Ectodermal cell (in vitro differentiated cells): Measurements from ENCODE around the gene RPTOR.

Experiments used
- H3K27ac ChIP-seq: 2 replicates; pipeline ENCODE4 v1.7.0; 2013; ENCODE audit warnings: mild to moderate bottlenecking, low read depth, low read length; ENCODE audit not compliant: insufficient read depth, poor library complexity, severe bottlenecking
- H3K27me3 ChIP-seq: 2 replicates; pipeline ENCODE4 v1.7.0; 2013; ENCODE audit warnings: mild to moderate bottlenecking, low read length; ENCODE audit not compliant: insufficient read depth, control insufficient read depth, poor library complexity, severe bottlenecking
- H3K36me3 ChIP-seq: one replicate; pipeline ENCODE4 v1.7.0; 2013; ENCODE audit warnings: low read length; ENCODE audit not compliant: control insufficient read depth, insufficient read depth
- H3K4me1 ChIP-seq: one replicate; pipeline ENCODE4 v1.7.0; 2013; ENCODE audit warnings: low read length; ENCODE audit not compliant: control insufficient read depth, insufficient read depth
- H3K4me3 ChIP-seq: 2 replicates; pipeline ENCODE4 v1.7.0; 2013; ENCODE audit warnings: low read depth, low read length, control low read depth; ENCODE audit not compliant: insufficient read depth
- H3K9me3 ChIP-seq: 2 replicates; pipeline ENCODE4 v1.7.0; 2013; ENCODE audit warnings: mild to moderate bottlenecking, low read length, moderate library complexity; ENCODE audit not compliant: control insufficient read depth
- WGBS, 2 experiments: methylation state at CpG; one replicate each; pipeline ENCODE4 v1.1.7; 2013; ENCODE audit warnings: missing lambda C conversion rate in 2 of 2; 5-methylcytosine and 5-hydroxymethylcytosine counted together

The RPTOR gene

GRCh38 chr17:80552523-80552922 is 7.9 kb downstream of the RPTOR start:
- H3K36me3 ChIP-seq: no peaks in the 10 kb centered on the region
- no peak overlapping the region for H3K27ac ChIP-seq
- 0 to 42% methylated on average over 1 to 2 of the region's 2 CpGs for WGBS, 2 experiments
- H3K9me3 ChIP-seq: no peaks in the 10 kb centered on the region
- no peaks in the 10 kb centered on the region for H3K27me3 ChIP-seq
- H3K4me1 ChIP-seq: no peaks in the 10 kb centered on the region
- no peak overlapping the region for H3K4me3 ChIP-seq

GRCh38 chr17:80555266-80555665 is 10.6 kb downstream of the RPTOR start:
- no peaks in the 10 kb centered on the region for H3K4me1 ChIP-seq
- WGBS, 2 experiments: 94 to 98% methylated on average over 6 to 7 of the region's 7 CpGs
- H3K36me3 ChIP-seq: no peaks in the 10 kb centered on the region
- no peaks in the 10 kb centered on the region for H3K27me3 ChIP-seq
- H3K4me3 ChIP-seq: no peak overlapping the region
- H3K27ac ChIP-seq: no peak overlapping the region
- no peaks in the 10 kb centered on the region for H3K9me3 ChIP-seq

GRCh38 chr17:80558046-80558445 is 13.4 kb downstream of the RPTOR start:
- H3K27ac ChIP-seq: no peak overlapping the region
- no peak overlapping the region for H3K4me3 ChIP-seq
- WGBS, 2 experiments: 93 to 94% methylated on average over 6 of the region's 6 CpGs
- no peaks in the 10 kb centered on the region for H3K4me1 ChIP-seq
- H3K9me3 ChIP-seq: no peaks in the 10 kb centered on the region
- peaks cover 4% of the 10 kb centered on the region for H3K27me3 ChIP-seq
- no peaks in the 10 kb centered on the region for H3K36me3 ChIP-seq

GRCh38 chr17:80559825-80560251 is 15.2 kb downstream of the RPTOR start:
- peaks cover 22% of the 10 kb centered on the region for H3K27me3 ChIP-seq
- H3K27ac ChIP-seq: no peak overlapping the region
- WGBS, 2 experiments: 76 to 77% methylated on average over 6 of the region's 6 CpGs

GRCh38 chr17:80561541-80562114 is 17.0 kb downstream of the RPTOR start:
- Histone ChIP-seq H3K27me3 (peaks cover 40% of the 10 kb centered on the region), H3K27ac (no peak overlapping the region), H3K4me3 (no peak overlapping the region), H3K36me3 (no peaks in the 10 kb centered on the region), H3K9me3 (no peaks in the 10 kb centered on the region), H3K4me1 (peaks cover 12% of the 10 kb centered on the region)
- WGBS, 2 experiments: 93 to 96% methylated on average over 4 of the region's 4 CpGs

More at GRCh38 chr17:80559825-80560251, 15.2 kb downstream of the RPTOR start:
- Histone ChIP-seq H3K36me3 (no peaks in the 10 kb centered on the region), H3K4me3 (no peak overlapping the region), H3K9me3 (no peaks in the 10 kb centered on the region), H3K4me1 (no peaks in the 10 kb centered on the region)

GRCh38 chr17:80564545-80564944 is 19.9 kb downstream of the RPTOR start:
- Histone ChIP-seq H3K27me3 (peaks cover 55% of the 10 kb centered on the region), H3K4me1 (peaks cover 12% of the 10 kb centered on the region)
- 82 to 90% methylated on average over 4 to 5 of the region's 5 CpGs for WGBS, 2 experiments

GRCh38 chr17:80565343-80566053 is 20.9 kb downstream of the RPTOR start:
- H3K4me1 ChIP-seq: peaks cover 12% of the 10 kb centered on the region
- H3K27me3 ChIP-seq: peaks cover 55% of the 10 kb centered on the region
- H3K36me3 ChIP-seq: no peaks in the 10 kb centered on the region
- H3K27ac ChIP-seq: no peak overlapping the region
- no peak overlapping the region for H3K4me3 ChIP-seq
- WGBS, 2 experiments: 18 to 25% methylated on average over 10 to 12 of the region's 12 CpGs
- no peaks in the 10 kb centered on the region for H3K9me3 ChIP-seq

More at GRCh38 chr17:80564545-80564944, 19.9 kb downstream of the RPTOR start:
- H3K4me3 ChIP-seq: no peak overlapping the region
- H3K36me3 ChIP-seq: no peaks in the 10 kb centered on the region
- no peak overlapping the region for H3K27ac ChIP-seq
- no peaks in the 10 kb centered on the region for H3K9me3 ChIP-seq

GRCh38 chr17:80566054-80566400 is 21.4 kb downstream of the RPTOR start:
- Histone ChIP-seq H3K4me3 (no peak overlapping the region), H3K27ac (no peak overlapping the region), H3K9me3 (no peaks in the 10 kb centered on the region), H3K27me3 (peaks cover 55% of the 10 kb centered on the region), H3K4me1 (peaks cover 12% of the 10 kb centered on the region), H3K36me3 (no peaks in the 10 kb centered on the region)
- 89 to 91% methylated on average over 5 of the region's 5 CpGs for WGBS, 2 experiments

- no peak overlapping the region for H3K27ac ChIP-seq
- no peak overlapping the region for H3K4me3 ChIP-seq
- no peaks in the 10 kb centered on the region for H3K9me3 ChIP-seq
- H3K4me1 ChIP-seq: peaks cover 12% of the 10 kb centered on the region
- H3K27me3 ChIP-seq: peaks cover 49% of the 10 kb centered on the region
- no peaks in the 10 kb centered on the region for H3K36me3 ChIP-seq
These were observed 23.6 kb downstream of the RPTOR start for GRCh38 chr17:80568246-80568645.

- H3K4me1 ChIP-seq: peaks cover 12% of the 10 kb centered on the region
- H3K27me3 ChIP-seq: peaks cover 33% of the 10 kb centered on the region
- no peaks in the 10 kb centered on the region for H3K9me3 ChIP-seq
- no peak overlapping the region for H3K27ac ChIP-seq
- no peak overlapping the region for H3K4me3 ChIP-seq
- 72 to 77% methylated on average over 9 of the region's 9 CpGs for WGBS, 2 experiments
- no peaks in the 10 kb centered on the region for H3K36me3 ChIP-seq
These were observed 25.3 kb downstream of the RPTOR start for GRCh38 chr17:80569924-80570323.
